NCI-H510A (cell line): Measurements from ENCODE around the gene LTBP1.

ENCODE experiments used
- DNase-seq: peaks from one replicate; lab custom pipeline; 2025; lab: John Stamatoyannopoulos, UW

The LTBP1 gene

GRCh38 chr2:33011941-33012340, 65.2 kb downstream of the LTBP1 start:
- DNase-seq = no peak

DNA sequence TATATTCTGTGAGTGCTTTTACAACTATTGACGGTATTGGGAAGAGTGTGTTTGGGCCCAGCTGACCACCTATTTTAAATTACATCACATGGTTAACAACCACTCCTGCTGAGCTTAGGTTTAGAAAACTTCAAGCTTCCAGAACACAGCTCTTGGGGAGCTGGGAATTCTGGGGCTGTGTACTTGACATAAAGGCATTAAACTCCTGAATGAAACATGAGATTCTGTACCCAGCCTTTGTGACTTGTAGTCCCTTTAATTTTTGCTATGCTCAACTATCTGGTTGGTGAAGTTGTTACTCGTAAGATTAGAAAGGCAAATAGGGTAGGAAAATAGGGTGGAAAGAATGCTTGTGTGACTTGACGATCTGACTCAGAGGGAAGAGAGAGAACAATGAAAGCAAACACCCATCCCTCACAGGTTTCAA, 66.9 kb downstream of the LTBP1 start:
- DNase-seq = no peak

- no peak for DNase-seq
Observed at GRCh38 chr2:33014268-33014667, 67.5 kb downstream of the LTBP1 start.

- no peak for DNase-seq
Observed at GRCh38 chr2:33015421-33016142, 68.8 kb downstream of the LTBP1 start.

DNA sequence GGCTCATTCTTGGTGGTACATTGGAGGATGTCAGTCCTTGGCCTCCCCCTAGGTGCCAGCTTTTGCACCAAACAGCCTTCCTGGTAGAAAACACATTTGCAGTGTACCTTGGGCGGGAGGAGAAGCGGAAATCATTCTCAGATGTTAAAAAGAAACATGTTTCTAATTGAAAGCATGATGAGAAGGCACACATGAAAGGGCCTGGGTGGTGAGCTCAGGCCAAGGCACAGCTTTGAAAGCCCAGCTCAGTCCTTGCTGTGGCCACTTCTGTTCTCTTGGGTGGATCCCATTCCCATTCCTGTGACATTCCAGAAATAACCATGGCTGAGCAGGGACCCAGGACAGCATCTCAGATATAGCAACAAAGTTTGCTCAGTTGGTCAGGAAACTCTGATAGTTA, 71.5 kb downstream of the LTBP1 start:
- DNase-seq = no peak

GRCh38 chr2:33019796-33020195, 73.0 kb downstream of the LTBP1 start:
- no peak for DNase-seq

DNA sequence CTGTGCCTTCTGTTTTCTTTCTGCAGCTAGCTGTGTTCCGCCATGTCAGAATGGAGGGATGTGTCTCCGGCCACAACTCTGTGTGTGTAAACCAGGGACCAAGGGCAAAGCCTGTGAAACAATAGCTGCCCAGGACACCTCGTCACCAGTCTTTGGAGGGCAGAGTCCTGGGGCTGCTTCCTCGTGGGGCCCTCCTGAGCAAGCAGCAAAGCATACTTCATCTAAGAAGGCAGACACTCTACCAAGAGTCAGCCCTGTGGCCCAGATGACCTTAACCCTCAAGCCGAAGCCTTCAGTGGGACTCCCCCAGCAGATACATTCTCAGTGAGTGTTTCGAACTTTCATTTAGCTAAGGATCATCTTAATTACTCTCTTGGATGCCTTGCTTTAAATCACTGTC, 74.1 kb downstream of the LTBP1 start:
- DNase-seq = no peak

- no peak for DNase-seq
Observed at GRCh38 chr2:33021542-33022227, 74.9 kb downstream of the LTBP1 start.

- DNase-seq = no peak
Observed at GRCh38 chr2:33022395-33022985, 75.7 kb downstream of the LTBP1 start.

- DNase-seq = no peak
Observed at GRCh38 chr2:33022989-33023727, 76.4 kb downstream of the LTBP1 start.

GRCh38 chr2:33023728-33024500, 77.2 kb downstream of the LTBP1 start:
- no peak for DNase-seq

DNA sequence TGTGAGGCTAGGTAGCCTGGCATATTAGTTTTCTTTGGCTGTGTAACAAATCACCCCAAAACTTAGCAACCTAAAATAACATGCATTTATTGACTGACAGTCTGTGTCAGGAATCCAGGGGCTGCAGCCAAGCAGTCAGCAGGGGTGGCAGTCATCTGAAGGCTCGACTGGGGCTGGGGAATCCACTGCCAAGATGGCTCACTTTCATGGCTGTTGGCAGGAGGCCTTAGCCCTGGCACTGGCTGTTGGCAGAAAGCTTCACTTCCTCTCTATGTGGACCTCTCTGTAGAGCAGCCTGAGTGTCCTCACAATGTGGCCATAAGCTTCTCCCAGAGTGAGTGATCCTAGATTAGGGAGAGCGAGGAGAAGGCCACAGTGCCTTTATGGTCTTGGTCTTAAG, 78.0 kb downstream of the LTBP1 start:
- DNase-seq = no peak

DNA sequence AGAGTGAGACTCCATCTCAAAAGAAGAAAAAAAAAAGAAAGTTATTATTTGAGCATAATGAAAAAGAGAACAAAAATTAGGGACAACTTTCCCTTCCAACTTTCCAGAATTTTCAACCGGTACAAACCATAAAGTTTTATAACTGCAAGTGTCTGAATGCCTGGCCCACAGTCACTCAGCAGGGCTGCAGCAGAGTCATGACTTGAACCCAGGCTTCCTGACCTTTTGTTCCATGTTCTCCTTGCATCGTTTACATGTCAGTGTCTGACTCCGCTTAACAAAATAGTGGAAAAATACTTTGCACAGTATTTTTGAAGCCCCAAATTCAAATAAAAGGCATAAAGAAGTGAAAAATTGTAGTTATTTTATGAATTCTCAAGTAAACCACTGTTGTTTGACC, 82.7 kb downstream of the LTBP1 start:
- no peak for DNase-seq

DNA sequence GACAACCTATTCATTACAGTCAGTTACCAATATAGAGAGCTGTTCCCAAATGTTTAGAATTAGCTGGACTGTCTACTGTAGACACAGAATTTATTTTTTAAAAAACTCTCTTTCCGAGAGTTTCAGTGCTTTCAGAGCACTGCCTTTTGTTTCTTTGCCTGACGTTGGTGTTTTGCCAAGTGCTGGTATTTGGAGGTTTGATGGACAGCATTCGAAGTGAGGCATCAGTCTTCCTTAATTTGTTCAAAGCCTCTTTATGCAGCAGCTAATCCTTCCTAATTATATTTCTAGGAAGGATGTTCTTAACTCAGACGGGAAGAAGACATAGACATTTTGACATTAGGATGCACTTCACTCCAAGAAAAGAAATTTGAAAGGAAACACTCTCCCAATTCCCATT, 83.2 kb downstream of the LTBP1 start:
- DNase-seq = no peak

- no peak for DNase-seq
Observed at GRCh38 chr2:33030326-33030725, 83.6 kb downstream of the LTBP1 start.

DNA sequence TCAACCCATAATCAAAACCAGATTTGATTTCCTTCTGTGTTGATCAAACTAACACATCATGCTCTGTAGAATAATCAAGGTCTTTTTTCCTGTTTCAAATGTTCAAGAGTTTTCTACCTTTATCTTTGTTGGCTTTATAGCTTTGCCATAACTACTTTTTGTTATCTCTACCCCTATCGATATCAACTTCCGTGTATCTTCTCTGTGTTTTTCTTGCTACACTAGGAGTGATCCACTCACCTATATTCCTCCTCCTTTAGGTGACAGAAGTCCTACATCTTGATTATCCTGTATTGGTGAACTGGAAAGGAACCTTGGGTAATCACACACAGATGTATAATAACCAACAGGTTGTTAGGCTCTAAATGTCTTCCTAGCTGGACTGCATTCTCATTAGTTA, 85.5 kb downstream of the LTBP1 start:
- no peak for DNase-seq

DNA sequence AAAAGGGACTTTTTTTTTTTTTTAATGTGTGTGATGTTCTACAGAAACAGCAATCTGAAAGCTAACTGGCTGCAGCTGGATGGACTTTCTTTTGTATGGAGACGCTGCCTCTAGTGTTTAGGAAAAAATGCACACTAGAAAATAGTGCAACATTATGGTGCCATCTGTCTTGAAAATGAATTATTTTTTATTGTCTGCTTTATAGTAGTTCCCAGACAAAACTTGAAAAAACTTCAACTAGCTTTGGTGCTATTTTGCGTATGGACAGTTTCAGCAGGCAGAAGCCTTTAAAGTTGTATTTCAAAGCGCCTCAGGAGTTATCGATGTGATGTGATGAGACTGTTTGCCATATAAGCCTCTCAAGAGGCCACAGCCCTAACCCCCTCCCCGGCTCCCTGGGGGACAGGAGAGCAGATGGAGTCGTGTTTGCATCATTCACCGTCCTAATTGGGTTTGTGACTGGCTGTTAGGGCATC, 86.9 kb downstream of the LTBP1 start:
- no peak for DNase-seq

DNA sequence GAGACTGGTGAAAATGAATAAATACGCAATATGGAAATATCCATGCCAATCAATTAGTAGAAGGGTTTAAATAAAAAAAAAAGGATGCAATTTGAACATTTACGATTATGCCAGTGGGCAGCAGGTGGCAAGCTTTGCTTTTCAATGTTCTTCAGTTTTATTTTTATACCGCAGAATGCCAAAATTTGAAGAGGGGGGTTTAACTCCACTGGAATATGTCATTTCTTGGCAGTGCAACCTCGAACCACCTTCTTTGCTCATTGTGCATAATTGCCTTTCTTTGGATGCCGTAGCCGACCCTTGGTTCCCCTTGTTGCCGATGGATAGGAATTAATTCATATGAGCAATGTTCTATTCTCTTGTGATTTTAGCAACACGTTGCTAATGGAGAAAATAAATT, 88.0 kb downstream of the LTBP1 start:
- no peak for DNase-seq

DNA sequence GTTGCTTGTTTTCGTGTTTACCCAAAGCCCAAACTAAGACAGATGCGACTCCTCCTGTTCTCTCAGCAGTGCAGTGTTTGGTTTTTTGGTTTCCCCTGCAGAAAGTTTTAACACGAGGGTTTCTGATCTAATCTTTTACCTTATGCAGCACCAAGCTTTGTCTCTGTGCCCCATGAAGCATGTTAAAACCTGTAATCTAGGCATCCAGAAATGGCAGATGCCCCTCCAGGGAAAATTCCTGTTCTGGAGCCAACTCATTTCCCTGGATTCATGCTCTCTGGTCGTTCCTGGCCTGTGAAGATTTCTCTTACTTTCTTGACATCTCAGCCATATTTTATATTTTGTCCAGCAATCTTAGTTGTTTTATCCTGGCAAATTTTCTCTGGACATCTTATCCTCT, 91.5 kb downstream of the LTBP1 start:
- no peak for DNase-seq

GRCh38 chr2:33038799-33039198, 92.0 kb downstream of the LTBP1 start:
- no peak for DNase-seq

DNA sequence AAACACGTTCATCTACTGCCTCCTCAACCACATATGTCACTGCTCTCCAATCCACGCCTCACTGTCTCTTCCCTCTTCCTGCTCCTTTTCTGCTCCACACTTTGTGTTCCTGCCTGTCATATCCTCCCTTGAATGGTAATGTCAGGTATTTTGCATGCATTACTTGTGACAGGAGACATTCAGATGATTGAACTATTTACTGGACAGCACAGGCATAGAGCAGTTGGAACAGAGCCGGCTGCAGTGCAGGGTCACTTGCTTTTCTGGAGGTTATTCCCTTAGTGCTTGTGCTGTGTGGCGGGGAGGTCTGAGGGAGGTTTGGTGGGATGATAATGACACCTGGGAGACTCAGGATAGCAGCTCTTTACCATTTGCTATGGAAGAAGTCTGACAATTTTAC, 93.8 kb downstream of the LTBP1 start:
- DNase-seq = no peak

- DNase-seq = no peak
Observed at GRCh38 chr2:33042265-33042664, 95.5 kb downstream of the LTBP1 start.
